Neural progenitor cell (in vitro differentiated cells): ENCODE results near the gene HNRNPAB.

Source experiments
- EZH2 ChIP-seq: fragments of 200-600 bp; sonication (generic); IDR thresholded peaks from 2 replicates; pipeline ENCODE4 v1.6.1; 2017; ENCODE audit warnings: antibody characterized with exemption, mild to moderate bottlenecking, moderate library complexity
- TF ChIP-seq, protein P1 (sequence below): fragments of 200-600 bp; sonication (generic); IDR thresholded peaks from 2 replicates; pipeline ENCODE4 v1.5.1; 2017; ENCODE audit warnings: antibody characterized with exemption, mild to moderate bottlenecking

DNA sequence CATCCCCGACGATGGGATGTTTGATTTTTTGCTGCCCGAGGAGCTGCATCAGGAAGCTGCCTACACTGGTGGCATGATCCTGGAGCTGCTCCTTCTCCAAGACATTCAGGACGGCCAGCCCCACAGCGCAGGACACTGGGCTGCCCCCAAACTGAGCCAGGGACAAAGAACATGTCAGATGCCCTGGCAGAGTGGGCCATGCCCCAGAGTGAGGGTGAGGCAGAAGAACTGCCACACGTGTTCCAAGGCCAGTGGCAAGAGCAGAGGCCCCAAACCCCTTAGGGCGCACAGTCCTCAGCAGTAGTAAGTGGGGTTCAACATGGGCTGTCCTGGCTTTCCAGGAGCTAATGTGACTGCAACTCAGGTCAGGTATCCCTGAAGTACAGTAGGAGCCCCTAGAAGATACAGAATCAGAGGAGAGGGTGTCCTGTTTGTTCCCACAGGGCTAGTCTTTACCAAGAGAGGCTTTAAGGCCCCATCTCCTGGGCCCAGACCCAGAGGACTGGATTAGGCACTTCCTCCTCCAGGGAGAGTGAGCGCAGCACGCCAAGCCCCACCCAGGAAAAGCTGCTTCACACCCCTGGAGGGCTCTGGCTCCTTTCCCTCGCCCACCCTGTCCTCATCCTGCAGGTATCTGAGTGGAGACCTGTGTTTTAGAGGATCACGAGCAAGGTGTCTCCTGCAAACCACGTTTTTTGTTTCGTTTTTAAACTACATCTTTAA, 11.1 kb downstream of the HNRNPAB start:
- TF ChIP-seq, protein P1, sequence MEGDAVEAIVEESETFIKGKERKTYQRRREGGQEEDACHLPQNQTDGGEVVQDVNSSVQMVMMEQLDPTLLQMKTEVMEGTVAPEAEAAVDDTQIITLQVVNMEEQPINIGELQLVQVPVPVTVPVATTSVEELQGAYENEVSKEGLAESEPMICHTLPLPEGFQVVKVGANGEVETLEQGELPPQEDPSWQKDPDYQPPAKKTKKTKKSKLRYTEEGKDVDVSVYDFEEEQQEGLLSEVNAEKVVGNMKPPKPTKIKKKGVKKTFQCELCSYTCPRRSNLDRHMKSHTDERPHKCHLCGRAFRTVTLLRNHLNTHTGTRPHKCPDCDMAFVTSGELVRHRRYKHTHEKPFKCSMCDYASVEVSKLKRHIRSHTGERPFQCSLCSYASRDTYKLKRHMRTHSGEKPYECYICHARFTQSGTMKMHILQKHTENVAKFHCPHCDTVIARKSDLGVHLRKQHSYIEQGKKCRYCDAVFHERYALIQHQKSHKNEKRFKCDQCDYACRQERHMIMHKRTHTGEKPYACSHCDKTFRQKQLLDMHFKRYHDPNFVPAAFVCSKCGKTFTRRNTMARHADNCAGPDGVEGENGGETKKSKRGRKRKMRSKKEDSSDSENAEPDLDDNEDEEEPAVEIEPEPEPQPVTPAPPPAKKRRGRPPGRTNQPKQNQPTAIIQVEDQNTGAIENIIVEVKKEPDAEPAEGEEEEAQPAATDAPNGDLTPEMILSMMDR: no peak
- TF ChIP-seq EZH2: no peak
